ENCODE measurements around the gene KHNYN.
"Not testable (repeated sequence)": the region's sequence is repeated elsewhere in the genome, so short reads cannot be mapped to it uniquely, and the experiment has no call there.

The KHNYN gene

DNA sequence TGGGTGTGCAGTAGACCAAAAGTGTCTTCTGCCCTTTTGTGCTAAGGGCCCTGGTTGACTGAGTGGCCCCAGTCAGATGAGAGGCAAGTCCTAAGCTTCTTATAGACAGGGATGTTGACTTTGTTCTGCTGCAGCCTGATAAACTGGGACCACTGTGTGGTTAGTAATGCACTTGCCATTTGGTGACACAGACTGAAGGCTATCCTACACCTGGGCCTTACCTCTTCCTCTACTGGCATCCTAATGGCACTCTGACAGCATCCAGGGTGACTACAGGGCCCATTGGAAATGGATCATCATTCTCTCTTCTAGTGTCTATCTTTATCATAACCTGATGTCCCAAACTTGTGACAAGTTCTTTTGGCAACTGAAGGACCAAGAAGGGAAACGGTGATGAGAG, 9.5 kb downstream of the KHNYN start:
- no peak for DNase-seq

DNA sequence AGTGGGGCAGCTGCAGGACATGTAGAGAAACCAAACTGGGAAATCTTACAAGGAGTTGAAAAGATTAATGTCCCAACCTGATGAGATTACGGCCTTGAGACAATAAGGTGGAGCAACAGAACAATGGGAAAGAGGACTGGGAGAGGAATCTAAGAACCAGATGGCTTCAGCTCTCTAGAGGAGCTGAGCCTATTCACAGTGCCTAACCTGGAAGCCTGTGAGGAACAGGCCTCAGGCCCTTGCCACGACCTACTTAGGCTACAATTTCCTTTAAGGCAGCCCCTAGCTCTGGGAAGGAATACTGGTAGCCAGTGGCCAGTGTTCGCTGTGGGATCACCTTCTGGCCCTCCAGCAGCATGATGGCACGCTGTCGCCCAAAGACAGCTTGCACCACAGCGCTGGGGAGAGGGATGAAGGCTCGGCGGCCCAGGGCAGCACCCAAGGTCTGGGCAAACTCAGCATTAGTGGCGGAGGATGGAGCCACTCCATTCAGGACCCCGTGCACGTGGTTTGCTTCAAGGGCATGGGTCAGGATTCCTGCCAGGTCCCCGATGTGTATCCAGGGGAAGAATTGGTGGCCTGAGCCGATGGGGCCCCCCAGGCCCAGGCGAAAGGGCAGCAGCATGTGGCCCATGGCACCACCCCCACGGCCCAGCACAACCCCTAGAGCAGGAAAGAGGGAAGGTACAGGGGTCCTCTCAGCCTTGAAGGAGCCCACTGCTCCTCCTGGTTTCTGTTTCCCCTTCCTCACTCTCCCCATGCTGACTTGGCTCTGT, 10.3 kb downstream of the KHNYN start:
- DNase-seq = no peak

GRCh38 chr14:24440606-24441399, 11.0 kb downstream of the KHNYN start:
- no peak for DNase-seq

DNA sequence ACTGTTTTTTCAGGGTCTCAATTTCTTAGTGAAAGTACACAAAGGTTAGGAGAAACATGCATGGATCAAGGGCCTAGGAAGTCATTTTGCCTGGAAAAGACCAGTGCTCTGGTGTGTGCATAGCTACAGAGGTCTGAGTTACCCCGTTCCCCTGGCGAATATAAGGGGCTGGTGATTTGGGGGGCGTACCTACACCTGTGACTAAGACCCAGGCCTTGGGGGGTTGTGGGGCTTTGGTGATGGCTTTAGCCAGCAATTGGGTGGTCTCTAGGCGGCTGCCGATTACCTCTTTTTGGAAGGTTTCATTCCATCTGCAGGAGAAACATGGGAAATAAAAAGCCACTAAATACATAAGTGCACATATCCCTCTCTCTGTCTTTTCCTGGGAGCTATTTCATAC, 11.7 kb downstream of the KHNYN start:
- DNase-seq = no peak

- peak; percentile 58 for DNase-seq
Measured at GRCh38 chr14:24441904-24442239, 12.1 kb downstream of the KHNYN start.

- DNase-seq = peak; percentile 98
Measured at GRCh38 chr14:24442240-24443052, 12.7 kb downstream of the KHNYN start, which contains the start of gene SDR39U1. SDR39U1 (minus strand) TSS chr14:24442776; CDS start chr14:24442769, 7 bp downstream.

DNA sequence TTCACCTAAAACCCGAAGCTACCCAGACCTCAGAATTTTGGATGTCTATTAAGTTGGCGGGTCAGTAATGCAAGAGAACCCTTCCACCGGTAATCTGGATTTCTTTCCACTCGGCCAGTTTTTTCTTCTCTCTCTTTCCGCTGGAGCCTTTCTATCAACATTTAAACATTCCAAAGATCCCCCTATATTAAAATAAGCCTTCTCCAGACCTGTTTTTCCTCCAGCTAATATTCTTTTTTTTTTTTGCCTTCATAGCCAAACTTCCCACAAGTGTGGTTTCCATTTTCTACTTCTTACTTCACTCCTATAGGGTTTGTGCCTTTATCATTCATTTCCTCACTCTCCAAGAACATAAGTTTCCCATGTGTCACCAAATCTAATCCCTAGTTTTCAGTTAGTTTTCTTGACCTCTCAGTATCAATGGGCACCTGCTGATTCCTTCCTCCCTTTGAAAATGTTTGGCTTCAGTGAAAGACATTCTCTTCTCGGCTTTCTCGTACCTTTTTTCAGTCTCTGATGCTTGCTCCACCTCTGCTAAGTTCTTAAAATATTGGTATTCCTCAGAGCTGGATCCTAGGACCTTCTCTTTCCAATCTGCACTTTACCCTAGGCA, 13.4 kb downstream of the KHNYN start:
- DNase-seq = no peak

- DNase-seq = not testable (repeated sequence)
Measured at GRCh38 chr14:24450828-24451227, 21.1 kb downstream of the KHNYN start.

DNA sequence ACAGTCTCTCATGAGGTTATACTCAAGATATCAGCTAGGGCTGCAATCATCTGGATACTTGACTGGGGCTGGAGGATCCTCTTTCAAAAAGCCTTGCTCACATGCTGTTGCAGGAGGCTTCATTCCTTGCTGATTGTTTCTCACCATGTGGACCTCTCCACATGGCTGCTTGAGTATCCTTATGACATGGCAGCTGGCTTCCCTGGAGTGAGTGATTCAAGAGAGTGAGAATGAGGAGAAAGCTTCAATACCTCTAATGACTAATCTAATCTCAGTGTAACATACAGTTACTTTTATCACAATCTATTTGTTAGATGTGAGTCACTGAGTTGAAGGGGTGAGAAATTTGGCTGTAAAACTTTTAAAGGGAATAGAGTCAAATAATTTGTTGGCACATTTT, 27.2 kb downstream of the KHNYN start:
- DNase-seq = no peak

- DNase-seq = no peak
Measured at GRCh38 chr14:24458736-24459135, 29.0 kb downstream of the KHNYN start.

DNA sequence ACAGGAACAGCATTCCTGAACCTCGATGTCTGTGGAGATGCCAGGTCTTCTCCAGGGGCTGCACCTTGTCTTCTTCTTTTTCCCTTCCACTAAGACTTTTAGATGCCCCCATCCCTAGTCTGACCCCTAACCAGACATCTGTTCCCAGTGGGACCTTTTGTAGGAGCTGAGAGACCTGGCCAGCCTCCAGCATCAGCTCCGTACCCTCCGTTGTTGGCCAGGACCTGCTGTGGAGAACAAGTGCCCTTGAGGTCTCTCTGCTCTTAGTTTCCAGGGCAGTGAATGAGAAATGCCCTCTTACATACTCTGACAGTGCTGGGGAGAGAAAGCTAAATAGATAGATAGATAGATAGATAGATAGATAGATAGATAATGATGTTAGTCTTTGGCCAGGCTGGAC, 29.6 kb downstream of the KHNYN start:
- no peak for DNase-seq

GRCh38 chr14:24461336-24461735, 31.6 kb downstream of the KHNYN start:
- no peak for DNase-seq

GRCh38 chr14:24463017-24463883, 33.5 kb downstream of the KHNYN start:
- DNase-seq = no peak

- no peak for DNase-seq
Measured at GRCh38 chr14:24463884-24464785, 34.4 kb downstream of the KHNYN start.

- DNase-seq = no peak
Measured at GRCh38 chr14:24465368-24465767, 35.6 kb downstream of the KHNYN start.

DNA sequence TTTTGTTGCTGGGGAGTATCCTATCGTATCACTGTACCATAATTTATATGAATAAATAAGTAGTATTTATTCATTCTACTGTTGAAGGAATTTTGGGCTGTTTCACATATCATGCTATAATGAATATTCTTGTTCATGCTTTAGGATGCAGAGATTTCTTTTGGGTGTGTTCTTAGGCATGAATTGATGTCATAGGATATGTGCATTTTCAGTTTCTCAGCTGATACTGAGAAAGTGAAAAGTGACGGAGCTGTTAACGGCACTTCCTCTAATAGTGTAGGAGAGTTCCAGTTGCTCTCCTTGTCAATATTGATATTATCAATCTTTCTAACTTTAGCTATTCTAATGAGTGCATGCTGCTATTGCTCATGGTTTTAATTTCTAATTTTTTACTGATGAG, 36.1 kb downstream of the KHNYN start:
- DNase-seq = no peak

DNA sequence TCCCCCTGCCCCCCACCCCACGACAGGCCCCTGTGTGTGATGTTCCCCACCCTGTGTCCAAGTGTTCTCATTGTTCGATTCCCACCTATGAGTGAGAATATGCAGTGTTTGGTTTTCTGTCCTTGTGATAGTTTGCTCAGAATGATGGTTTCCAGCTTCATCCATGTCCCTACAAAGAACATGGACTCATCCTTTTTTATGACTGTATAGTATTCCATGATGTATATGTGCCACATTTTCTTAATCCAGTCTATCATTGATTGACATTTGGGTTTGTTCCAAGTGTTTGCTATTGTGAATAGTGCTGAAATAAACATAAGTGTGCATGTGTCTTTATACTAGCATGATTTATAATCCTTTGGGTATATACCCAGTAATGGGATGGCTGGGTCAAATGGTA, 40.7 kb downstream of the KHNYN start:
- DNase-seq = not testable (repeated sequence)

- DNase-seq = no peak
Measured at GRCh38 chr14:24473211-24473610, 43.5 kb downstream of the KHNYN start.

GRCh38 chr14:24475261-24475660, 45.5 kb downstream of the KHNYN start:
- DNase-seq = no peak

DNA sequence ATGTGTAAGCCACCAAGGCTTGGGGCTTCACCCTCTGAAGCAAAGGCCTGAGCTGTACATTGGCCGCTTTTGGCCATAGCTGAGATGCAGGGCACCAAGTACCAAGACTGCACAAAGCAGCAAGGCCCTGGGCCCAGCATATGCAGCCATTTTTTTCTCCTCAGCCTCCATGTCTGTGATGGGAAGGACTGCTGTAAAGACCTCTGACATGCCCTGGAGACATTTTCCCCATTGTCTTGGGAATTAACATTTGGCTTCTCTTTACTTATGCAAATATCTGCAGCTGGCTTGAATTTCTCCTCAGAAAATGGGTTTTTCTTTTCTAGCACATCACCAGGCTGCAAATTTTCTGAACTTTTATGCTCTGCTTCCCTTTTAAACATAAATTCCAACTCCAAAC, 50.2 kb downstream of the KHNYN start:
- DNase-seq = not testable (repeated sequence)
